Colonic mucosa (tissue), 4 donors: ENCODE measurements around the gene CNTNAP5. TPM values are rescaled to one million over a fixed set of nuclear protein-coding genes. Genes with fewer than 3 reads are reported as not detected.

Source experiments
- DNase-seq: peaks from one replicate; pipeline ENCODE4 v3.0.0-alpha.2; 2020
- H3K27ac ChIP-seq: fragments of 200-600 bp; one replicate; pipeline ENCODE4 v1.8.0; 2021
- H3K27me3 ChIP-seq: fragments of 200-600 bp; one replicate; pipeline ENCODE4 v1.8.0; 2021
- H3K36me3 ChIP-seq: fragments of 200-600 bp; one replicate; pipeline ENCODE4 v1.8.0; 2021
- H3K4me1 ChIP-seq: fragments of 200-600 bp; one replicate; pipeline ENCODE4 v1.8.0; 2021; ENCODE audit warnings: mild to moderate bottlenecking
- H3K4me3 ChIP-seq: fragments of 200-600 bp; one replicate; pipeline ENCODE4 v1.8.0; 2021
- H3K9ac ChIP-seq, 2 donors: one replicate each; pipeline ENCODE4 v1.7.0; 2013; ENCODE audit warnings: control low read depth in 2 of 2, low read depth in 2 of 2, low read length in 2 of 2
- H3K9me3 ChIP-seq: fragments of 200-600 bp; one replicate; pipeline ENCODE4 v1.8.0; 2021
- CTCF ChIP-seq: fragments of 200-600 bp; IDR thresholded peaks from one replicate; pipeline ENCODE4 v1.8.0; 2022; ENCODE audit warnings: antibody characterized with exemption, mild to moderate bottlenecking
- intact Hi-C: fragments of 100-400 bp; cut with DNase I; formaldehyde crosslinking; loops from one replicate; pipeline ENCODE4 v1.14.1; 2022
- total RNA-seq, 2 donors: library from RNA; stranded (reverse); fragmentation: NEBNext Ultra II Directional in 1 of 2; extraction: Animal tissue kit (Norgen Biotek cat#: 25700) in 1 of 2; gene quantifications; one replicate each; pipeline ENCODE4 v1.2.1, GENCODE V29; 2021
- donor health status: healthy.
- donor health status: DM: no; HTN: no; CAD: no.
- donor health status: DM: no; HTN: no; CAD: no.

The CNTNAP5 gene
- total RNA-seq, 2 donors from 2014 or later: 0.35 TPM; not detected in 1

- Histone ChIP-seq H3K36me3 (no peaks in the 10 kb centered on the region), H3K4me1 (no peaks in the 10 kb centered on the region), H3K9ac (no peak overlapping the region), H3K4me3 (no peak overlapping the region), H3K9me3 (no peaks in the 10 kb centered on the region), H3K27ac (no peak overlapping the region), H3K27me3 (no peaks in the 10 kb centered on the region)
- DNase-seq: no peak
- intact Hi-C loops: no loop called here
- TF ChIP-seq CTCF: no peak
Observed at GRCh38 chr2:124018890-124019289, 6.2 kb upstream of the CNTNAP5 start.

- peaks cover 8% of the 10 kb centered on the region for H3K27me3 ChIP-seq
- no peak for DNase-seq
- no peak overlapping the region for H3K4me3 ChIP-seq
Observed at GRCh38 chr2:124024561-124025170, 421 bp upstream of the CNTNAP5 start.

GRCh38 chr2:124025891-124026434 is 876 bp downstream of the CNTNAP5 start:
- TF ChIP-seq CTCF: no peak

More at GRCh38 chr2:124024561-124025170, 421 bp upstream of the CNTNAP5 start:
- no peak overlapping the region for H3K27ac ChIP-seq
- no peak for TF ChIP-seq CTCF
- intact Hi-C loops: loop anchor here (5.0 kb wide), 1 partner anchor 788 kb away; no protein-coding TSS in a partner anchor
- H3K4me1 ChIP-seq: no peaks in the 10 kb centered on the region
- H3K9me3 ChIP-seq: no peaks in the 10 kb centered on the region
- H3K36me3 ChIP-seq: no peaks in the 10 kb centered on the region
- no peak overlapping the region for H3K9ac ChIP-seq

GRCh38 chr2:124026503-124026902 is 1.4 kb downstream of the CNTNAP5 start:
- H3K4me3 ChIP-seq: no peak overlapping the region
- intact Hi-C loops: loop anchor here (5.0 kb wide), 1 partner anchor 786 kb away; no protein-coding TSS in a partner anchor
- no peak for DNase-seq
- no peak overlapping the region for H3K9ac ChIP-seq
- no peaks in the 10 kb centered on the region for H3K4me1 ChIP-seq
- TF ChIP-seq CTCF: no peak
- peaks cover 8% of the 10 kb centered on the region for H3K27me3 ChIP-seq
- no peaks in the 10 kb centered on the region for H3K36me3 ChIP-seq
- H3K27ac ChIP-seq: no peak overlapping the region
- no peaks in the 10 kb centered on the region for H3K9me3 ChIP-seq

More at GRCh38 chr2:124025891-124026434, 876 bp downstream of the CNTNAP5 start:
- no peaks in the 10 kb centered on the region for H3K36me3 ChIP-seq
- intact Hi-C loops: loop anchor here (5.0 kb wide), 1 partner anchor 786 kb away; no protein-coding TSS in a partner anchor
- no peaks in the 10 kb centered on the region for H3K4me1 ChIP-seq
- no peak overlapping the region for H3K9ac ChIP-seq
- no peak for DNase-seq
- no peak overlapping the region for H3K27ac ChIP-seq
- no peak overlapping the region for H3K4me3 ChIP-seq
- no peaks in the 10 kb centered on the region for H3K9me3 ChIP-seq
- H3K27me3 ChIP-seq: peaks cover 8% of the 10 kb centered on the region

- H3K27ac ChIP-seq: no peak overlapping the region
- no peaks in the 10 kb centered on the region for H3K4me1 ChIP-seq
- no peak overlapping the region for H3K9ac ChIP-seq
- intact Hi-C loops: loop anchor here (5.0 kb wide), 1 partner anchor 785 kb away; no protein-coding TSS in a partner anchor
- DNase-seq: no peak
- peak; percentile 39 for TF ChIP-seq CTCF
- no peak overlapping the region for H3K4me3 ChIP-seq
- H3K27me3 ChIP-seq: peaks cover 8% of the 10 kb centered on the region
- no peaks in the 10 kb centered on the region for H3K9me3 ChIP-seq
- no peaks in the 10 kb centered on the region for H3K36me3 ChIP-seq
Observed at GRCh38 chr2:124027182-124027581, 2.1 kb downstream of the CNTNAP5 start.
